IMR-90 (cell line): ENCODE results near the gene PNKP. TPM values are rescaled to one million over a fixed set of nuclear protein-coding genes. Genes with fewer than 3 reads are reported as not detected.

Experiments used
- CEBPB ChIP-seq: IDR thresholded peaks from 2 replicates; pipeline ENCODE4 v1.6.1; 2012; ENCODE audit warnings: low read depth, low read length, improper control_type of control experiment
- MXI1 ChIP-seq: IDR thresholded peaks from 2 replicates; pipeline ENCODE4 v1.6.1; 2012; ENCODE audit warnings: low read depth, mild to moderate bottlenecking, low read length, moderate library complexity, borderline replicate concordance
- NFE2L2 ChIP-seq: fragments of 150-350 bp; IDR thresholded peaks from 2 replicates; pipeline ENCODE4 v1.6.1; 2016; ENCODE audit warnings: low read depth, mild to moderate bottlenecking, low read length
- RCOR1 ChIP-seq: IDR thresholded peaks from 2 replicates; pipeline ENCODE4 v1.6.1; 2012; ENCODE audit warnings: mild to moderate bottlenecking, low read length, improper control_type of control experiment; ENCODE audit not compliant: insufficient replicate concordance
- USF2 ChIP-seq: fragments of 150-350 bp; IDR thresholded peaks from 2 replicates; pipeline ENCODE4 v1.6.1; 2017; ENCODE audit warnings: mild to moderate bottlenecking, antibody characterized with exemption, low read length, low read depth
- polyA plus RNA-seq, 3 experiments: library from polyadenylated mRNA; depleted of rRNA; stranded (reverse); fragments of >200 nt; gene quantifications; 2 replicates each; pipeline ENCODE4 v1.2.3, GENCODE V29; 2012; ENCODE audit warnings: low replicate concordance in 1 of 3
- total RNA-seq: library from RNA; depleted of rRNA; stranded (reverse); fragments of >200 nt; gene quantifications from 2 replicates; pipeline ENCODE4 v1.2.3, GENCODE V29; 2012

Gene PNKP
- total and polyA plus RNA-seq, 2 of the 4 experiments (the other 2 are of a cell fraction) = 14.2 to 25.0 TPM

DNA sequence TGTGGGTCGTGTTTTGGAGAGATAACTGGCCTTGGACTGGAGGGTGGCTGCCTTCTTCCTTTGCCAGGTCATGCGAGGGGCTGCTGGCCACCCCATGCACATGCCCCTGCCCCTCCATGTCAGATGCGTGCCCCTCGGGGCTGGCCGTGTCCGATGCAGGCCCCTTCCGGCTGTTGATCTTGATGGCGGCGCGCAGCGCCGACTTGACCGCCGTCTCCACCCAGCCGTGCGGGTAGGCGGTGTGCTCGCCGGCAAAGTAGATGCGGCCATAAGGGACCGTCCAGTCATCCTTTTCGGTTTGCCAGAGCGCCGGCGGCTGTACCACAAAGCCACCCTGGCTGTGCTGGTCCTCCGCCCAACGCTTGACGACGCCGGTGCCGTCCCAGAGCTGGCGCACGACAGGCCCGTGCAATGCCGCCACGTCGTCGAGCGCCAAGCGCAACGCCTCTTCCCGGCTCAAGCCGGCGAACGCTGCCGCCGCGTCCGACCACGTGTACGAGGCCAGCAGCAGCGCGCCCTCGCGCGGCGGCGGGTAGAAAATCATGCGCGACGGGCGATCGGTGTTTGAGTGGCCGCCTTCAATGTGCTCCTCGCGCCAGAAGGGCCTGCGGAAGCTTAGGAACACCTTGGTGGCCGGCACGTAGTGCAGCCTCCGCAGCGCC is 22.4 kb upstream of the PNKP start (continued):
- TF ChIP-seq MXI1 = peak; percentile 70; the same call in 1 of the 2 replicates
- TF ChIP-seq USF2 = peak; percentile 61; the same call in 1 of the 2 replicates
- TF ChIP-seq RCOR1 = no peak
- TF ChIP-seq CEBPB = no peak
- no peak for TF ChIP-seq NFE2L2
